Measurements from ENCODE around the gene TOP3A. TPM values are rescaled to one million over a fixed set of nuclear protein-coding genes. Genes with fewer than 3 reads are reported as not detected.

Gene TOP3A
- total RNA-seq, 1 experiment from 2014 or later = 52.2 TPM

- Histone ChIP-seq H3F3A (ENCODE audit: insufficient read depth, low read depth) (peaks cover 44% of the 10 kb centered on the region), H3K79me2 (ENCODE audit: low read depth) (peaks cover 24% of the 10 kb centered on the region), H4K20me1 (ENCODE audit: insufficient read depth) (peaks cover 15% of the 10 kb centered on the region), H3K4me1 (replicated peaks; ENCODE audit: insufficient read depth) (peaks cover 39% of the 10 kb centered on the region), H3K4me3 (no peak overlapping the region), H3K9me3 (ENCODE audit: insufficient read depth, low read depth) (no peaks in the 10 kb centered on the region), H3K27me3 (ENCODE audit: insufficient read depth, low read depth) (no peaks in the 10 kb centered on the region), H3K36me3 (ENCODE audit: low read depth) (no peaks in the 10 kb centered on the region), H3K9me2 (ENCODE audit: insufficient read depth) (no peaks in the 10 kb centered on the region), H3K4me2 (no peak overlapping the region), H3K27ac (no peak overlapping the region), H2AFZ (no peak overlapping the region)
- intact Hi-C loops (cut with micrococcal nuclease; ENCODE audit: unreplicated experiment) = no loop called here
- ChIA-PET POLR2A (ENCODE audit: unreplicated experiment) (no interaction called here), CTCF (no interaction called here)
- DNase-seq = no peak
- no TSS peak for BruUV-seq (replicated peaks)
- TF ChIP-seq CTCF (conservative IDR thresholded peaks at IDR 0.05) (no peak), EZH2 (IDR thresholded peaks at IDR 0.05; ENCODE audit: low read depth) (no peak)
Measured at GRCh38 chr17:18263885-18264682, 50.7 kb downstream of the TOP3A start.

GRCh38 chr17:18262641-18263040, 52.2 kb downstream of the TOP3A start:
- Histone ChIP-seq H3K9me2 (ENCODE audit: insufficient read depth) (no peaks in the 10 kb centered on the region), H3K79me2 (ENCODE audit: low read depth) (peaks cover 30% of the 10 kb centered on the region), H3F3A (ENCODE audit: insufficient read depth, low read depth) (peaks cover 45% of the 10 kb centered on the region), H4K20me1 (ENCODE audit: insufficient read depth) (peaks cover 15% of the 10 kb centered on the region), H2AFZ (no peak overlapping the region), H3K27me3 (ENCODE audit: insufficient read depth, low read depth) (no peaks in the 10 kb centered on the region), H3K4me1 (replicated peaks; ENCODE audit: insufficient read depth) (peaks cover 32% of the 10 kb centered on the region), H3K4me3 (no peak overlapping the region), H3K9me3 (ENCODE audit: insufficient read depth, low read depth) (no peaks in the 10 kb centered on the region), H3K36me3 (ENCODE audit: low read depth) (no peaks in the 10 kb centered on the region), H3K27ac (no peak overlapping the region), H3K4me2 (peak overlapping the region; percentile 98)
- ChIA-PET POLR2A (ENCODE audit: unreplicated experiment) (interaction anchor here (0.7 kb wide), 1 partner anchor 15 kb away, joined by 3 read pairs; no protein-coding TSS in a partner anchor), CTCF (no interaction called here)
- intact Hi-C loops (cut with micrococcal nuclease; ENCODE audit: unreplicated experiment) = no loop called here
- TF ChIP-seq EZH2 (IDR thresholded peaks at IDR 0.05; ENCODE audit: low read depth) = no peak
- no peak for TF ChIP-seq CTCF (conservative IDR thresholded peaks at IDR 0.05)
- DNase-seq = no peak
- BruUV-seq (replicated peaks) = no TSS peak

- no peak overlapping the region for H2AFZ ChIP-seq
- H3K4me3 ChIP-seq = peak overlapping the region; percentile 84
- peak overlapping the region; percentile 96 for H3K27ac ChIP-seq
- no peak for TF ChIP-seq EZH2 (IDR thresholded peaks at IDR 0.05; ENCODE audit: low read depth)
- TF ChIP-seq CTCF (conservative IDR thresholded peaks at IDR 0.05) = no peak
- CTCF ChIA-PET = no interaction called here
- peaks cover 43% of the 10 kb centered on the region for H3F3A ChIP-seq (ENCODE audit: insufficient read depth, low read depth)
- no peaks in the 10 kb centered on the region for H3K9me2 ChIP-seq (ENCODE audit: insufficient read depth)
- H4K20me1 ChIP-seq (ENCODE audit: insufficient read depth) = peaks cover 15% of the 10 kb centered on the region
- BruUV-seq (replicated peaks) = no TSS peak
- peaks cover 35% of the 10 kb centered on the region for H3K79me2 ChIP-seq (ENCODE audit: low read depth)
- H3K36me3 ChIP-seq (ENCODE audit: low read depth) = no peaks in the 10 kb centered on the region
- peak overlapping the region; percentile 98 for H3K4me2 ChIP-seq
- intact Hi-C loops (cut with micrococcal nuclease; ENCODE audit: unreplicated experiment) = no loop called here
- peaks cover 28% of the 10 kb centered on the region for H3K4me1 ChIP-seq (replicated peaks; ENCODE audit: insufficient read depth)
- H3K27me3 ChIP-seq (ENCODE audit: insufficient read depth, low read depth) = no peaks in the 10 kb centered on the region
- H3K9me3 ChIP-seq (ENCODE audit: insufficient read depth, low read depth) = no peaks in the 10 kb centered on the region
- POLR2A ChIA-PET (ENCODE audit: unreplicated experiment) = interaction anchor here (0.7 kb wide), 1 partner anchor 14 kb away, joined by 3 read pairs; no protein-coding TSS in a partner anchor
- DNase-seq = no peak
Measured at GRCh38 chr17:18262111-18262510, 52.7 kb downstream of the TOP3A start.

Data from PC-9 (cell line).